ENCODE results near the gene ASIC1. TPM values are rescaled to one million over a fixed set of nuclear protein-coding genes. Genes with fewer than 3 reads are reported as not detected.
A peak's percentile ranks its signal among the peaks of the same experiment; 100 is the strongest.
"Not testable (repeated sequence)": the region's sequence is repeated elsewhere in the genome, so short reads cannot be mapped to it uniquely, and the experiment has no call there.

The ASIC1 gene
- total and polyA plus RNA-seq, 12 donors: 0.47 to 1.3 (median 0.79) TPM; not detected in 1

GRCh38 chr12:50082644-50083043, 25.2 kb downstream of the ASIC1 start:
- Histone ChIP-seq H3K27me3 (no peaks in the 10 kb centered on the region), H3K4me1 (replicated peaks in 1 of 2) (peaks cover 8 to 14% of the 10 kb centered on the region in 2 donors), H3K27ac (no peak overlapping the region), H3K4me3 (no peak overlapping the region), H3K36me3 (replicated peaks in 1 of 2) (peaks cover 0 to 10% of the 10 kb centered on the region in 2 donors), H3K9me3 (replicated peaks in 1 of 3) (no peaks in the 10 kb centered on the region)
- 66 to 77% (median 73%) methylated on average over 7 of the region's 7 CpGs for WGBS, 4 donors
- intact Hi-C loops (cut with DNase I): no loop called here
- TF ChIP-seq POLR2A (IDR thresholded peaks at IDR 0.05) (no peak), CTCF (IDR thresholded peaks at IDR 0.05) (no peak)
- DNase-seq: no peak

GRCh38 chr12:50083301-50083700, 25.9 kb downstream of the ASIC1 start:
- intact Hi-C loops (cut with DNase I): no loop called here
- Histone ChIP-seq H3K27me3 (no peaks in the 10 kb centered on the region), H3K27ac (no peak overlapping the region)

GRCh38 chr12:50084409-50084774, 27.0 kb downstream of the ASIC1 start:
- Histone ChIP-seq H3K27ac (peak overlapping the region; percentile 80 to 95 (median 94)), H3K4me1 (replicated peaks in 1 of 2) (peaks cover 8 to 14% of the 10 kb centered on the region in 2 donors), H3K4me3 (peak overlapping the region in 2 of 4 donors; percentile 84), H3K36me3 (replicated peaks in 1 of 2) (peaks cover 0 to 26% of the 10 kb centered on the region in 2 donors)
- 39 to 41% (median 40%) methylated on average over 7 of the region's 7 CpGs for WGBS, 4 donors
- intact Hi-C loops (cut with DNase I); DNase-seq; H3K9me3 ChIP-seq (replicated peaks in 1 of 3); H3K27me3 ChIP-seq: not testable (repeated sequence)

More at GRCh38 chr12:50083301-50083700, 25.9 kb downstream of the ASIC1 start:
- 97 to 100% (median 99%) methylated on average over 1 of the region's 1 CpG for WGBS, 4 donors
- DNase-seq: no peak
- Histone ChIP-seq H3K4me1 (replicated peaks in 1 of 2) (peaks cover 8 to 14% of the 10 kb centered on the region in 2 donors), H3K36me3 (replicated peaks in 1 of 2) (peaks cover 0 to 16% of the 10 kb centered on the region in 2 donors), H3K9me3 (replicated peaks in 1 of 3) (no peaks in the 10 kb centered on the region), H3K4me3 (no peak overlapping the region)
- no peak for TF ChIP-seq POLR2A (IDR thresholded peaks at IDR 0.05)

GRCh38 chr12:50084775-50085614, 27.6 kb downstream of the ASIC1 start, which contains the start of gene SMARCD1:
Gene SMARCD1, plus strand, starts transcription at chr12:50085342. Its CDS starts 28 bp downstream, at chr12:50085370.
- Histone ChIP-seq H3K4me3 (peak within 1 kb of the TSS; percentile 10 to 84 (median 74)), H3K27me3 (no peaks in the 10 kb centered on the region), H3K36me3 (replicated peaks in 1 of 2) (peaks cover 0 to 32% of the 10 kb centered on the region in 2 donors), H3K9me3 (replicated peaks in 1 of 3) (no peaks in the 10 kb centered on the region), H3K4me1 (replicated peaks in 1 of 2) (peaks cover 8 to 14% of the 10 kb centered on the region in 2 donors), H3K27ac (peak within 1 kb of the TSS; percentile 80 to 95 (median 94))
- peak; percentile 85 to 94 (median 89) for DNase-seq
- intact Hi-C loops (cut with DNase I): no loop called here
- whole genome bisulfite sequencing, 4 donors: 1 to 3% (median 1%) methylated on average over 13 to 69 of the region's 69 CpGs
- TF ChIP-seq POLR2A (IDR thresholded peaks at IDR 0.05): peak in 1 of 2 donors; percentile 63
- no peak for TF ChIP-seq CTCF (IDR thresholded peaks at IDR 0.05)

GRCh38 chr12:50085615-50086072, 28.2 kb downstream of the ASIC1 start:
- H3K4me1 ChIP-seq (replicated peaks in 1 of 2): peaks cover 8 to 14% of the 10 kb centered on the region in 2 donors
- no peaks in the 10 kb centered on the region for H3K27me3 ChIP-seq
- peak overlapping the region in 4 of 5 donors; percentile 91 to 95 (median 94) for H3K27ac ChIP-seq
- TF ChIP-seq CTCF (IDR thresholded peaks at IDR 0.05) (no peak), POLR2A (IDR thresholded peaks at IDR 0.05) (no peak)
- peaks cover 0 to 39% of the 10 kb centered on the region in 2 donors for H3K36me3 ChIP-seq (replicated peaks in 1 of 2)
- peak in 1 of 7 donors; percentile 35 for DNase-seq
- H3K9me3 ChIP-seq (replicated peaks in 1 of 3): no peaks in the 10 kb centered on the region
- H3K4me3 ChIP-seq: peak overlapping the region in 3 of 4 donors; percentile 63 to 84 (median 84)
- intact Hi-C loops (cut with DNase I): no loop called here
- WGBS, 4 donors: 3 to 9% (median 7%) methylated on average over 8 of the region's 8 CpGs

Data from adrenal gland (tissue), 12 donors.